GM12878 (cell line): ENCODE results near the gene ZG16. TPM values are rescaled to one million over a fixed set of nuclear protein-coding genes. Genes with fewer than 3 reads are reported as not detected.
A peak's percentile ranks its signal among the peaks of the same experiment; 100 is the strongest.

Source experiments
- ATAC-seq: fragments of 200-7000 bp; cut with Tn5 transposase; 3 replicates; pipeline ENCODE4 v1.9.1; 2020; ENCODE audit warnings: mild to moderate bottlenecking, moderate library complexity
- BruUV-seq: library from RNA; stranded (reverse); fragments of 400-500 nt; replicated peaks from 2 replicates; lab custom pipeline; 2021; lab: Mats Ljungman, UMichigan
- CTCF ChIA-PET: fragments of 300-600 bp; sonication (Branson Sonifier 250); formaldehyde crosslinking; extraction: SDS; loops from one replicate; lab custom pipeline; 2021; ENCODE audit warnings: inconsistent platforms; lab: Yijun Ruan, JAX
- POLR2A ChIA-PET: fragments of 350-600 bp; formaldehyde crosslinking; extraction: SDS; loops from one replicate; lab custom pipeline; 2021; ENCODE audit warnings: inconsistent platforms; lab: Charles Lee
- RAD21 ChIA-PET: fragments of 300-600 bp; sonication (Branson Sonifier 250); formaldehyde crosslinking; loops from one replicate; lab custom pipeline; 2023; ENCODE audit warnings: antibody characterized with exemption; ENCODE audit not compliant: unreplicated experiment; lab: Charles Lee
- SMC1A ChIA-PET: fragments of 300-600 bp; sonication (Branson Sonifier 250); formaldehyde crosslinking; loops from one replicate; lab custom pipeline; 2023; ENCODE audit not compliant: unreplicated experiment, uncharacterized antibody; lab: Charles Lee
- DNase-seq: peaks from one replicate; pipeline ENCODE4 v3.0.0-alpha.2; 2011; ENCODE audit warnings: low read depth, low spot score
- FAIRE-seq: peaks from 3 replicates; lab custom pipeline; 2011; peaks lifted over from hg19 to GRCh38; lab: Jason Lieb, UNC
- H2AFZ ChIP-seq: 2 replicates; pipeline ENCODE4 v1.6.0; 2011; ENCODE audit warnings: low read depth, low read length, control low read depth; ENCODE audit not compliant: control insufficient read depth
- H3K27ac ChIP-seq: 2 replicates; pipeline ENCODE4 v1.5.1; 2011; ENCODE audit warnings: control low read depth; ENCODE audit not compliant: control insufficient read depth, insufficient read depth
- H3K27me3 ChIP-seq, 2 experiments: replicated peaks in 1 of 2; 2 replicates each; pipeline versions ENCODE4 v1.6.0 to v1.6.1; 2011; ENCODE audit warnings: low read length in 1 of 2; ENCODE audit not compliant: control insufficient read depth in 2 of 2, insufficient read depth in 2 of 2
- H3K36me3 ChIP-seq, 2 experiments: 2 replicates each; pipeline ENCODE4 v1.5.1; 2011; ENCODE audit warnings: low read length in 1 of 2; ENCODE audit not compliant: control insufficient read depth in 2 of 2, insufficient read depth in 2 of 2
- H3K4me1 ChIP-seq: 2 replicates; pipeline ENCODE4 v1.6.1; 2011; ENCODE audit warnings: mild to moderate bottlenecking, low read length, moderate library complexity, mixed read lengths; ENCODE audit not compliant: control insufficient read depth, insufficient read depth
- H3K4me2 ChIP-seq: 2 replicates; pipeline ENCODE4 v1.6.0; 2011; ENCODE audit warnings: control low read depth; ENCODE audit not compliant: control insufficient read depth, insufficient read depth
- H3K4me3 ChIP-seq: fragments of 200-600 bp; sonication (generic); 2 replicates; pipeline ENCODE4 v1.5.1; 2016
- H3K79me2 ChIP-seq: 2 replicates; pipeline ENCODE4 v1.6.0; 2011; ENCODE audit warnings: low read length; ENCODE audit not compliant: control insufficient read depth, insufficient read depth
- H3K9ac ChIP-seq: 2 replicates; pipeline ENCODE4 v1.8.0; 2011; ENCODE audit warnings: low read length, control low read depth, mixed read lengths; ENCODE audit not compliant: control insufficient read depth, insufficient read depth
- H3K9me3 ChIP-seq: replicated peaks from 3 replicates; pipeline ENCODE4 v1.5.1; 2011; ENCODE audit warnings: mild to moderate bottlenecking, low read length; ENCODE audit not compliant: control insufficient read depth, insufficient read depth
- H4K20me1 ChIP-seq: 2 replicates; pipeline ENCODE4 v1.6.0; 2011; ENCODE audit not compliant: control insufficient read depth, insufficient read depth
- POLR2A ChIP-seq: IDR thresholded peaks from 2 replicates; pipeline ENCODE4 v1.6.1; 2011; ENCODE audit warnings: low read depth, mild to moderate bottlenecking, low read length
- POLR2AphosphoS2 ChIP-seq: IDR thresholded peaks from 2 replicates; pipeline ENCODE4 v1.6.1; 2011; ENCODE audit warnings: low read depth, mild to moderate bottlenecking, low read length, improper control_type of control experiment, moderate library complexity
- SRF ChIP-seq, 2 experiments: IDR thresholded peaks; 2 replicates each; pipeline ENCODE4 v1.6.1; 2011; ENCODE audit warnings: low read depth in 2 of 2, low read length in 2 of 2, mild to moderate bottlenecking in 1 of 2, moderate library complexity in 1 of 2
- WRNIP1 ChIP-seq: IDR thresholded peaks from 2 replicates; pipeline ENCODE4 v1.6.1; 2011; ENCODE audit warnings: low read depth, low read length, improper control_type of control experiment, borderline replicate concordance
- WGBS: methylation state at CpG from one replicate; pipeline ENCODE4 v1.1.6; 2016; ENCODE audit warnings: low lambda C conversion rate; ENCODE audit not compliant: insufficient replicate concordance, insufficient coverage; ENCODE audit errors: missing lambda C conversion rate; 5-methylcytosine and 5-hydroxymethylcytosine counted together
- in situ Hi-C: fragments of 300-500 bp; cut with MboI; formaldehyde crosslinking; loops from 9 replicates; pipeline ENCODE4 v1.14.3; 2018; ENCODE audit warnings: mixed read lengths
- intact Hi-C: fragments of 100-400 bp; cut with micrococcal nuclease; formaldehyde crosslinking; loops from one replicate; pipeline ENCODE4 v1.14.2; 2022; ENCODE audit not compliant: unreplicated experiment
- polyA plus RNA-seq, 11 experiments: library from polyadenylated mRNA; depleted of rRNA in 4 of 11; unstranded in 6 of 11; stranded (reverse) in 5 of 11; fragments of >200 nt; fragmentation: Nextera tagmentation in 4 of 11; fragmentation: Illumina TruSeq in 1 of 11; extraction: Ambion mirVana in 4 of 11; extraction: Trizol in 1 of 11; gene quantifications; 1 replicate in 1 of 11; 2 replicates in 10 of 11; pipeline versions ENCODE4 v1.2.1 to v1.2.3, GENCODE V29; 2011 to 2016; ENCODE audit warnings: inconsistent platforms in 2 of 11, missing spikeins in 2 of 11, low read depth in 1 of 11
- total RNA-seq, 4 experiments: library from RNA; depleted of rRNA in 3 of 4; stranded (reverse); fragments of >200 nt in 3 of 4; fragmentation: Illumina TruSeq in 1 of 4; extraction: Trizol in 1 of 4; gene quantifications; 2 replicates each; pipeline versions ENCODE4 v1.2.1 to v1.2.3, GENCODE V29; 2013 to 2021

The ZG16 gene
- total and polyA plus RNA-seq, 10 of the 15 experiments (the other 5 are each of a cell fraction or from before 2014, with no cell fraction given), result not detected

DNA sequence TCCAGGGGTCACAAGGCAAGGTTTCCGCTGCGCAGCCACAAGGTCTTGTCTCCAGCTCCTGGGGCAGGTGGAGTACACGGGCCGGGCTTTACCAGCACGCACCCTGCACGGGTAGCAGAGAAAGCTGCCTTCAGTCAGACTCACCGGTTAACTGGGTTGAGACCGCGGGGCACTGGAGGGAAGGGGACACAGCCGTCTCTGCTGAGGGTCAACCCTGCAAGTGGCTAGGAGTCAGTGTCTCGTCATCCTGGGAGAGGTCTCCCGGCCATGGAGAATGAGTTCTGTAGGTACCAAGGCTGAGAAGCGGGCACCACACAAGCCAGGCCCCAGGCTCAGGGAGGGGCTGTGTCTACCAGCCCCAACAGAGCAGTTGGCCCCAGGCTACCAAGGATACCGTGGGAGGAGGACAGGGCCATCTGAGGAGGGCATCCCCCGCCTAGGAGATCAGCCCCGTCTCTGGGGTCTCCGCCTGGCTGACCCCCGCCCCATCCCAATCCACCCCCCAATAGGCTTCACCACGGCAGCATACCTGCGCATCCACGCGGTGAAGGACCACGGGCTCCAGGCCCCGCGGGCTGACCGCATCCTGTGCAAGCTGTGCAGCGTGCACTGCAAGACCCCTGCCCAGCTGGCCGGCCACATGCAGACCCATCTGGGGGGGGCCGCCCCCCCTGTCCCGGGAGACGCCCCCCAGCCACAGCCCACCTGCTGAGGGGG, 31.1 kb downstream of the ZG16 start:
- Histone ChIP-seq H3K27me3 (no peaks in the 10 kb centered on the region), H3K36me3 (peaks cover 7 to 13% of the 10 kb centered on the region in 2 experiments; a peak in 2 of 4 replicates), H2AFZ (no peak overlapping the region), H3K27ac (peak overlapping the region; percentile 86; the same call in 1 of the 2 replicates), H3K79me2 (peaks cover 32% of the 10 kb centered on the region), H3K9me3 (no peaks in the 10 kb centered on the region), H4K20me1 (no peaks in the 10 kb centered on the region), H3K9ac (peak overlapping the region; percentile 85; the same call in 1 of the 2 replicates), H3K4me3 (peak overlapping the region; percentile 79; the same call in 1 of the 2 replicates), H3K4me1 (peaks cover 26% of the 10 kb centered on the region), H3K4me2 (peak overlapping the region; percentile 96)
- DNase-seq (no peak), ATAC-seq (no peak), FAIRE-seq (no peak)
- ChIA-PET POLR2A (interaction anchor here (0.8 to 4.0 kb wide), 7 partner anchors 9 to 66 kb away, joined by 3 to 40 read pairs (median 4); partner anchors contain the start of genes KIF22 and MVP), SMC1A (interaction anchor here (2.9 kb wide), 1 partner anchor 39 kb away, joined by 17 read pairs; no protein-coding TSS in a partner anchor), CTCF (interaction anchor here (0.8 to 2.5 kb wide), 6 partner anchors 8 to 40 kb away, joined by 3 to 31 read pairs (median 7); partner anchors contain the start of gene MVP), RAD21 (interaction anchor here (0.6 to 2.4 kb wide), 3 partner anchors 12 to 118 kb away, joined by 3 to 19 read pairs (median 3); partner anchors contain the start of gene MVP)
- in situ Hi-C loops (no loop called here), intact Hi-C loops (loop anchor here (5.0 kb wide), 1 partner anchor 107 kb away; no protein-coding TSS in a partner anchor)
- no peak for TF ChIP-seq WRNIP1
- TF ChIP-seq SRF (IDR thresholded peaks at IDR 0.05; ENCODE audit: low read depth in 2 of 2, low read length in 2 of 2), result no peak
- TF ChIP-seq POLR2A, result peak; percentile 55
- 0 out of 2 replicates have a peak, but pooled peaks have one; percentile 11 for TF ChIP-seq POLR2AphosphoS2
- no TSS peak for BruUV-seq
- 80% methylated on average over 29 of the region's 31 CpGs for WGBS
